GM12891 (cell line): ENCODE results near the gene TMBIM1.

ENCODE experiments used
- PAX5 ChIP-seq: IDR thresholded peaks from 2 replicates; pipeline ENCODE4 v1.6.1; 2011; ENCODE audit warnings: low read length, moderate library complexity, mild to moderate bottlenecking; ENCODE audit not compliant: insufficient read depth, severe bottlenecking
- POLR2A ChIP-seq: IDR thresholded peaks from 2 replicates; pipeline ENCODE4 v1.6.1; 2011; ENCODE audit warnings: low read depth, low read length, control low read depth
- POLR2AphosphoS5 ChIP-seq: IDR thresholded peaks from 2 replicates; pipeline ENCODE4 v1.6.1; 2011; ENCODE audit warnings: low read depth, low read length, control low read depth
- SPI1 ChIP-seq: IDR thresholded peaks from 2 replicates; pipeline ENCODE4 v1.6.1; 2011; ENCODE audit warnings: low read depth, low read length, control low read depth
- TAF1 ChIP-seq: IDR thresholded peaks from 2 replicates; pipeline ENCODE4 v1.6.1; 2011; ENCODE audit warnings: low read depth, low read length, control low read depth

DNA sequence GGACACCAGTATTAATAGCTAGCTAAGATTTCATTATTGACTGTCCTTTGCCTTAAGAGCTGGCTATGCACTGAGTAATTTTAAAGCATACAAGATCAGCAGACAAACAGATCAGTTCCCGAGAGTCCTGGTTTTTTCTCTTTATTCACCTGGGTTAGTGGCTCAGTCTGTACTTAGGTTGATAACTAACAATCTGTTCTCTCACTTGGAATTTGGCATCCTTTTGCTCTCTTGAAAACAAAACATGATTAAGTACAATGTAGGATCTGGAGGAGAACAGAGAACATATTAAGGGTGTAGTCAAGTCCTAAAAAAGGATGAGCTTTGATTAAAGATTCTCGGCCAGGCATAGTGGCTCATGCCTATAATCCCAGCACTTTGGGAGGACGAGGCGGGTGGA lies 58.8 kb downstream of the TMBIM1 start:
- TF ChIP-seq POLR2A (no peak), TAF1 (no peak), POLR2AphosphoS5 (no peak), PAX5 (no peak), SPI1 (no peak)
